Central memory CD4-positive, alpha-beta T cell (primary cell): Measurements from ENCODE around the gene ALKBH3.

Source experiments
- DNase-seq: peaks from one replicate; pipeline ENCODE4 v3.0.0; 2022
- total RNA-seq, 3 experiments: gene quantifications; one replicate each; lab custom pipeline; 2026; lab: John Stamatoyannopoulos, UW

The ALKBH3 gene
- 17.0 to 32.5 (median 24.3) reads per million in 3 experiments for total RNA-seq

GRCh38 chr11:43880640-43881159 lies at the start of gene ALKBH3:
Gene ALKBH3, plus strand, starts transcription at chr11:43880831. Its CDS starts 1,822 bp downstream, at chr11:43882653.
- DNase-seq, result peak; percentile 86

DNA sequence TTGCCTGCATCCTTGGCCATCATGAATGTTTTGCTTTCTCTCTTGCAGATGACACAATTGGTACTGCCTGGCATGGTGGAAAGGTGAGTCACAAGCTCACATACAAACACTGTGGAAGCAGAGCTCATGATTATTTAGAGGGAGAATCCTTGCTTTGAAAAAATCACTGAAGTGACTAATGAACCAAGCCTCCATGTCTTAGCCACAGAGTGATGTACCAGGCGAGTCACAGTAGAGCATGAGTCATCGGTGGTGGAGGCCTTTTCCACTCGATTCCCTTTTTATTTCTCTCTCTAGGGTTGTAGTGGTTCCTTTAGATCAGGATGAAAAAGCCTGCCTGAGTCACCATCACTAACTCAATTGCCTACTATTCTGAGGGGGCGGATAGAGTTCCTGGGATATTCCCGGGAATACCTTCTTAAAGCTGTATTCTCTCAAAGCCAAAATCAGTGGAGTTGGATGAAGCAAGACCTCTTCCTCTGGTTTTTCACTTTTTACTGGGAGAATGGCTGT lies 49.6 kb upstream of the ALKBH3 start:
- DNase-seq, result no peak

DNA sequence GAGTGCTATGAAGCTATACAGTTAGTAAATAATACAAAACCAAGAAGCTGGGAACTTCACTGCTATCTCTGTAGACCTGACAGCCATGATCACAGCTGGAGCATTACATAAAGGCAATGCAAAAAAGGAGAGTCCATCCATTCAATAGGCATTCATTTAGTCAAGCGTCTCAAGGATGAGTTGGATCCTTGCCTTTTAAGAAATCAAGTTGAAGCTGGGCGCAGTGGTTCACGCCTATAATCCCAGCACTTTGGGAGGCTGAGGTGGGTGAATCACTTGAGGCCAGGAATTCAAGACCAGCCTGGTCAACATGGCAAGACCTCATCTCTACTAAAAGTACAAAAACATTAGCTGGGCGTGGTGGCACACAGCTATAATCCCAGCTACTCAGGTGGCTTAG lies 48.1 kb upstream of the ALKBH3 start:
- DNase-seq, result no peak

- DNase-seq, result no peak
These were observed 47.0 kb upstream of the ALKBH3 start for GRCh38 chr11:43833657-43834073.

DNA sequence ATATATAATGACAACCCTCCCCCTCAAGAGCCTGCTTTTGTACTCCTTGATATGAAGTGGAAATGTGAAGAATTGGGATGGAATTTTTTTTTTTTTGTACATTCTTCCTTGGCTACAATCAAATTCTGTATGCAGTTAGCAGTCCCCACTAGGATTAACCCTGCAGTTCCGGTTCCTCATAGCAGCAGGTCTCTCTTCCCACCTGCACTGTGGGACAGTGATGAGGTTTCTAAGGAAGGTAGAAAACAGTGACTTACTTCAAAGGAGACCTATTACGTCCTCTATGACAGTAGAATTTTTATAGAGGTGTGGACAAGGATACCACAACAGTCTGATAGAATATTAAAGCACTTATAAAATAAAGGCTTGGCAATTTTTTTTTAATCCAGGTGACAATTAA lies 46.3 kb upstream of the ALKBH3 start:
- DNase-seq, result no peak

DNA sequence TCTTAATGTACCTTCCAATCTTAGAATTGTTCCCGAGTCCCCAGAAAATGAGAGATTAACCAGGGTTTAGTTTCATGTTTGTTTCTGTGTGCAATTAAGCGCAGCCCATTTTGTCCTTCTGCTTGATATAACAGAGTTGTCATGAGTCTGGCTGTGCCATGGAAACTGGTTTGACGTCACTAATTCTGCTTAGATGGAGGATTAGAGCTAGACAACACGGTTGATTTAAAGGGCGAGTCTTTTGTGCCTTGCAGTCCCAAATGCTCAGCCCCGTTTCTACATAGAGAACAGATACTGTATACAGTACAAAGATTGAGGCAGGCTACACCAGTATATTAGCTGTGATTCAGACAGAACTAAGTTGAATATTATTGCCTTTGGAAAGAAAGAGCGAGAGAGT lies 45.5 kb upstream of the ALKBH3 start:
- DNase-seq, result no peak

DNA sequence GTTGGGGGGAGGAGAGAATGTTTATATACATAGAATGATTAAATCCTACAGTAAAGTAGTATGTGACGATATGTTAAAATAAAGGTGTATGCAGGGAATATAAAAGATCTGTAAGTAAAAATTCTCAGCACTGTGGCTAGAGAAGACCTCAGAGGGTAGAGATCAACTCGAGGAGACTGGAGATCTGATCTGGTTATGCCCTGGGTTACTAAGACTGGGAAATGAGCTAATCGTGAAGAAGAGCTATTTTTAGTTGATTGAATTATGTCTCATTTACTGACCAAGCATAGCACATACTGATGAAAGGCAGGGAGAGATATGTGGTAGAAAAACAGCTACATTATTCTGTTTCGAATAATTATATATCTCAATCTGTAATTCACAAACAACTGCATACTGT lies 42.8 kb upstream of the ALKBH3 start:
- no peak for DNase-seq

GRCh38 chr11:43842021-43842420 lies 38.6 kb upstream of the ALKBH3 start:
- no peak for DNase-seq

GRCh38 chr11:43845816-43846215 lies 34.8 kb upstream of the ALKBH3 start:
- DNase-seq, result no peak

DNA sequence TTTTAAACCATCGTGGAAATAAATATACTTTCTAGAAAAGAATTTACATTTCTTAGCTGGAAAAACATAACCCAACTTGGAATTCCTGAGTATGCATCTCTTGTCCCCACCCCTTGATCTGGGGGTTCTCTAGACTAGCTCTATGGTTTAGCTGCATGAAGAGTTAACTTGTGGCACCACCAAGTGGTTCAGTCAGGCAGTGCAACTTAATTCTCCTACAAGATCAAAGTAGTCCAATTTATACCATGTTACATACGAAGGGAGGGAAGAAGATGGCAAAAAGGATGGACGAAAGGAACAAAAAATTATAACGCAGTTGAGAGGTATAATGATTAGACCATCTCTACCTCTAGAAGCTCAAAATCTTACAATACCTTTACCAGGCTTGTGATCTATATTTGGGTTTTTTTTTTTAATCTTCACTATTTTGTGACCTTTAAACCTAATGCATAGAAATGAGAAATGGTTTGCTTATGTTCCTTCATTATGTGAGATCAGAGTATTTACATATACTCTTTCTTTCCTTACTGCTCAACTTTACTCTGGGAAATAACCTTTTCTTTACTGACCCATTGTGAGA lies 28.5 kb upstream of the ALKBH3 start:
- peak; percentile 22 for DNase-seq

- DNase-seq, result no peak
These were observed 26.9 kb upstream of the ALKBH3 start for GRCh38 chr11:43853781-43854180.

DNA sequence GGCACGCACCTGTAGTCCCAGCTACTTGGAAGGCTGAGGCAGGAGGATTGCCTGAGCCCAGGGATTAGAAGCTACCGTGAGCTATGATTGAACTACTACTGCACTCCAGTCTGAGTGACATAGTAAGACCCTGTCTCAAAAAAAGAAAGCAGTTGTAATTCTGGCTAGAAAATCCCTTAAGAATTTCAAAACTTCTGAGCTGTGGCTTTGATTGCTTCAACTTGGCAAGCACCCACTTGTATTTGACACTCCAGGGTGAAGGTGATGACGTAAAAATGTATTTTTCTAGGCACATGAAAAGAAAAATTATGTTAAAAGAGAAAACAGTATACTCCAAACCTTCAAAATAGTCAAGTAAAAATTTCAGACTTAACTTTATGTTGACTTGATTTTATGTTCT lies 23.6 kb upstream of the ALKBH3 start:
- no peak for DNase-seq

- no peak for DNase-seq
These were observed 19.5 kb upstream of the ALKBH3 start for GRCh38 chr11:43861141-43861540.

GRCh38 chr11:43866520-43866919 lies 14.1 kb upstream of the ALKBH3 start:
- DNase-seq, result no peak

DNA sequence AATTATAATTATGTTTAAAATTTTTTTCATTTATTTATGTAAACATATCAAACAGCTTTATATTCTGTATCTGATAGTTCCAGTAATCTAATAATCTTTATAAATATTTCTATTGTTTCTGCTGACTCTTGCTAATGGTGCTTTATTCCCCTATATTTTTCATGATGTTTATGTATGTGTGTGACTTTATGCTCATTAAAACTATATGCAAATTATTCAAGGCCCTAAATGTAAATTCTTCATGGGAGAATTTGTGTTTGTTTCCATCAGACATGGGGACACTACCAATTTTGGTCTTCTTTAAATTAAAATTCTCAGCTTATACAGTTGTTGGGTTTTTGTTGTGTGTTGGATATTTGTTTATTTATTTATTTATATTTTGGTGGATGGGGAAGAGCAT lies 13.7 kb upstream of the ALKBH3 start:
- no peak for DNase-seq

GRCh38 chr11:43868852-43869567 lies 11.6 kb upstream of the ALKBH3 start:
- DNase-seq, result peak; percentile 44

DNA sequence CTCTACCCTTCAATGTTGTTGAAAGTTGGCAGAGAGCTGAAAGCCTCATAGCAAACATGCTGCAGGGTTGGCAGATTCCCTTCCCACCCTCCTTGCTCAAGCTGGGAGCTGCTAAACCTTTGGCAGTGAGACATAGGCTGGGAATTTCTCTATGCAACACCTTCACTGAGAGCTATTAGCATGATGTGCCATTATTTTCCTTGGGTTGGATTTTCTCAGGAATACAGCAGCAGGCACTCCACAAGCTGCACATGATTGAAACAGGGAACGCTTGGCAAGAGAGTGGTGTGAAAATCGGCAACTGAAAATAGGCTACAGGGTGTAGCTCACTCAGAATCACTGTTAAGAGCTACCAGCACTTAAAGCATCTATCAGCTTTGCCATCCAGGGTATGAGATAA lies 9.6 kb upstream of the ALKBH3 start:
- no peak for DNase-seq

DNA sequence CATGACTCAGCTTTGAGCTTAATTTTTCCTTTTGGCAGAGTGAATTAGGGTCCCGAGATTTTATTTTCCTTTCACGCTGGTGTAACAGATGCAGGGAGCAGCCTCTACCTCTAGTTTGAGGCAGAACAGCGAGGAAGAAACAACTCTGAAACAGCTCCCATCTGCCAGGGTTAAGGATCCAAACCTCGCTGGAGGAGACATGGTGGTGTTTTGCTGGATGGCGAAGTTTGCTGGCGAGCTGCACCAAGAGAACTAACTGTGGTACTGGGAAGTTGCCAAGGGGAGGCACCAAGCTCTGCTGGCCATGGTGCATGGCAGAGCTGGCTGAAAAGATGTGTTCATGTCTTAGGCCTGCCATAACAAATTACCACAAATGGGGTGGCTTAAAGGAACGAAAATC lies 7.6 kb upstream of the ALKBH3 start:
- DNase-seq, result no peak

DNA sequence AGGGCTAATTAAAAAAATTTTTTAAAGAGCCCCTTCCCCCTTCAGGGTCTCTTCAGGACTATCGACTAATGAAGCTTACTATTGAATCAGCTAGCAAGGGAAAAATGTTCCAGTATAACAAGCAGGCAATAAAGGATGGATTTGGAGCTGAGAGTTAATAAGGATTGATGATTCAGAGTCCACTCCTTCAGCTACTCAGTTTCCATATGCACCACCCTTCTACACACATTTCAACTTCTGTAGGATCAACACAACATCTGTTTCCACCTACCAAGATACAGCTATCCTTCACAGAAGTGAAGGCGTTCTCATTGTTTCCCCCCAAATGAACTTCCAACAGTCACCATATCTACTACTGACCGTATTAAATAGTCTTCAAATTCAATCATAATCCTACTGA lies 6.6 kb upstream of the ALKBH3 start:
- DNase-seq, result no peak

DNA sequence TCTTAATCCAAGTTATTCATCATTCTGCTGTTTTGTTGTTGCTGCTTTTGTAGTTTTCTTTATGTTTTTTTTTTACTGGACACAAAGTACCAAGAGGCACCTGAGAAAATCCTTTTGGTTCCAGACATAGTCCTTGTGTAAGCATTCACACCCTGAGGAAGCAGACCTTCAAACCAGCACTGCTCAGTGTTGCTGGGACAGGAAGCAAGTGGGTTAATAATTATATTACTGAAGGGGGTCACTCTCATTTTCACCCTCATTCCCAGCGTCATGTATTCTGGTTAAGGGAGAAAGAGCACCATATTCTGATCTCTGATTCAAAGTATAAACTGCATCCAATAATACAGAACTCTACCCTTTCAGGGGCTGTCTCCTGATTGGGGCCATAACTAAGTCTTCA lies 5.9 kb upstream of the ALKBH3 start:
- DNase-seq, result no peak

GRCh38 chr11:43879789-43880639 lies 617 bp upstream of the ALKBH3 start:
- no peak for DNase-seq

GRCh38 chr11:43892851-43893250 lies 12.2 kb downstream of the ALKBH3 start:
- DNase-seq, result no peak

DNA sequence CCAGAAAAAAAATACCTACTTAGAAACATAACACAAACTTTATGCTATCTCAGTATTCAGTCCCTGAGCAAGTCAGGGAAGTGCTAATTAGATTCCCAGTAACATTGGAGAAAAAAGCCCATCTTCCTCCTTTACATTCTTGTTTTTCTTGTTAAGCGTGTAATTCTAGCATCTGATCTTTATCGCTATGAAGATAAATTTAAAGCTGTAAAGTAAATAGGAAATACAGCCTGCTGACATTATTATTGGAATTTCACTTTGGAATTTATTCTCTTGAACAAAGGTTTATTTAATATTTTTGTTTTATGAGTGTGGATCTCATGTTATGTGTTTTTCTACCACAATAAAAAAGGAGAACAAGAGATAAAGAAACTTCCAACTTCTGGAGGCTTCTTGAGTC lies 13.9 kb downstream of the ALKBH3 start:
- no peak for DNase-seq
